Measurements from ENCODE around the gene FHOD3.
"Not testable (repeated sequence)": the region's sequence is repeated elsewhere in the genome, so short reads cannot be mapped to it uniquely, and the experiment has no call there.

Gene FHOD3

DNA sequence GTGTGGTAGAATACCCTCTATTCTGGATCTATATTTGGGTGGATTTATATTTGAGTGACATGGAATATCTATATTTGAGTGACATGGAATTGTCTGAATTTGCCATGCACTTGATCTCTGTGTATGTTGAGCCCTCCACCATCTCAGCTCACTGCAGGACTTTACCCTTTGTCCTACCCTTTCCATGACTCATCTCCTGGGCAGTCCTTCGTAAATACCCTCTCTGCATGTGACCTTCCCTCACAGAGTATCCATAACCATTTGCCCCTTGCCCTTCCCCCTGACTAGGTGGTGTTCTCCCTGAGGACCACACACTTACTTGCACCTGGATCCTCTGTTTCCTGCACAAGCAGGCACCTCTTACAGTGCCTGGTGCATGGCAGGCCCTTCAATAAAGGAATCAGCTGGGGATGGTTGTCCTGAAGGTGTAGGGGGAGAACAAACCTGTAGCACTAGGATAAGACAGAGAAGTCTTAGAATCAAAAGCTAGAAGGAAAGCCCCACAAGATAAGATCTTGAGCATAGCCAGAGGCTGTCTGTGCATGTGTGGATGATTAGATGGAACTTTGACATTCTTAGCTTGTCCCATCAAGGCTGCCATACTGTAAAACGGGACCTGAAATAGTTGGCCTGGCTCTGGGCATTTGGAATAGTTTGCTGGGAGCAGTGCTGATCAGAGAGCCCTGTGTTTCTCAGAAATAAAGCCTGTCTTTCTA lies 230.4 kb downstream of the FHOD3 start:
- DNase-seq = no peak

GRCh38 chr18:36529747-36530146 lies 232.2 kb downstream of the FHOD3 start:
- DNase-seq = no peak

DNA sequence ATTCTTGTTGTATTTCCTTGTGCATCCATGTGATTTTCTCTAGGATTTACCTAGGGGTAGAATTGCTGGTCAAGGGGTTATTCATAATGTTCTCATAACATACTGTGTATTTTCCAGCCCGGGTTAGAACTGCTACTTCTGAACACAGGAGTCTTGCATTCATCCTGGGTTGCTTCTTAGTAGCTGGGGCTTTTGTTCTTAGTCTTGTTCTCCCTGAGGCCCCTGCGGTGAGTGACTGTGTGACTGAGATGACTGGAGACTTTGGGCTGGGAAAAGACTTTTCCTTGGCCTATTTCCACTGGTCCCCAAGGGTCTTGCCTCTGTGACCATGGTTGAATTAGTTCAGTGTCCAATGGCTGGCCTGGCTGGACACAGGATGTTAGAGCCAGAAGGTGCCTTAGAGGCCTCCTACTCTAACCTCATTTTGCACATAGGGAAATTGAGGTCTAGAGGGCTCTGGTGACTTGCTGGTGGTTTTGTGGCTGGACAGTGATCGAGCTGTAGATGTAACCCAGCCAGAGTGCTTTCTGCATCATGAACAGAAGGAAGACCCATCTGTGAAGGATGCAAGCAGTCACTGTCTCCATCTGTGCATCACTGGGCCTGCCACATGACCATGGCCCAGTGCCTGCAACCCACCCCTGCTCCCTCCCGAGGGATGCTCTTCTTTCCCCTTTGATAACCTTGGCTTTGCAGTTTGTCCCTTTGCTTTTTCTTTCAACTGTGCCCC lies 233.3 kb downstream of the FHOD3 start:
- DNase-seq = no peak

- DNase-seq = no peak
These were observed 234.1 kb downstream of the FHOD3 start for GRCh38 chr18:36531636-36532035.

DNA sequence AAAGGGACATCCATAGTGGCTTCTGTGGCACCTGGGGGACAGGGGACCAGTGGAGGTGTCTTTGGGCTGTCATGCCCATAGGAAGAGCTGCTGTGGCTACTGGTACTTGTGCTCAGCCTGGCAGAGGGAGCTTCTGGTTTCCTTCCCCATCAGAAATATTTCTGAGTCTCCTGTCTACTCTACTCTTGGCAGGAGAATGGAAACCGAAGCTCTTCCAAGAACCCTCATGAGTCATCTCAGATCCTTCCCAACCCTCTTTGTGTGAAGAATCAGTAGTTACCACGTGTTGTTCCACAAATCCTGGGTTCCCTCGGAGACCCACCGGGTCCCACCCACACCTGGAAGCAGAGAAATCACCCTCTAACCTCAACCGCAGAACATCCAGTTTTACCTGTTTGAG lies 234.9 kb downstream of the FHOD3 start:
- no peak for DNase-seq

DNA sequence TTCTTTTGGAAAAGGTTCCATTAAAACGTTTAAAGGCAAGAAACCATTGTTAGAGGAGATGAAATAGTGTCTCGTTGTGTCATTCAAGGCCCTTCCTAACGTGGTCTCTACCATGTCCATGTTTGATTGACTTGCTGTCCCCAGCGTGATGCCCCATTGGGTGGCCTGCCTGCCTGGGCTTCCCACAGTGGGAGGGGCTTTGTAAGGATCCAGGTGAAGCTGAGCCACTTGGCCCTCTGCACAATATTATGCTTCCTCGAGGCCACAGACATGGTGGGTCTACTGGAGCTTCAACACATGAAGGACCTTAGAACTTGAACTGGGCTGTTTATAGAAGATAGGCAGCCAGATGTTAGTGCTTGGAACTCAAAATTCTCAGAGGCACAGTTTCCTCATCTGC lies 235.3 kb downstream of the FHOD3 start:
- DNase-seq = no peak

DNA sequence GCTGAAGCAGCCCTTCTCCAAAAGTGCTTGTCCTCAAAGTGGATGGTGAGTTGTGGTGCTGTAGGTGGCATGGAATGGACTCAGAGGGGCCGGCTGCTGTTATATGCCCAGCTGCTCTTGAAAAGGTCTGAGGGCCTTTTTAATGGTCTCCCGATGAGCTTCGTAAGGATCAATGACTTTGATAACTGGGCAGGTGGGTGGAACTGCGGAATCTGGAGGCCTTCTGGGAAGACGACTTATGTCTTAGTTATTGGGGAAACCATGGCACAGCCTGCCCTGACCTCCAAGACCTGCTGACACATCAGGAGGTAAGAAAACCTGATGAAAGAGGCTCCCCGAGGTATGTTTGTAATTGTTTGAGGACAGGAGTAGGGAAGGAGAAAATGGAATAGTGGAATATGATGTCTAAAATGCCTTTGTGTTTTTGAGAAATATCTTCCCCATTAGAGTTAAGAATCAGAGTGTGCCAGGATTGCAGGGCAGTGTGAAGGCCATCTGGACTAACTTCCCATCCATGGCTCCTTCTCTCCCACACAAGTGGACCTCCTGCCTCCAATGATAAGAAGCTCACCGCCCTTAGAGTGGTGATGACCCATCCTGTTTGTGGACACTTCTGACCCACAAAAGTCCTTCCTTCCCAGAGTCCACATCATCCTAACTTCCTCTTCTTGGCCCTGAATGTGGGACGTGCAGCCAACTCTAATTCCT lies 236.1 kb downstream of the FHOD3 start:
- no peak for DNase-seq

DNA sequence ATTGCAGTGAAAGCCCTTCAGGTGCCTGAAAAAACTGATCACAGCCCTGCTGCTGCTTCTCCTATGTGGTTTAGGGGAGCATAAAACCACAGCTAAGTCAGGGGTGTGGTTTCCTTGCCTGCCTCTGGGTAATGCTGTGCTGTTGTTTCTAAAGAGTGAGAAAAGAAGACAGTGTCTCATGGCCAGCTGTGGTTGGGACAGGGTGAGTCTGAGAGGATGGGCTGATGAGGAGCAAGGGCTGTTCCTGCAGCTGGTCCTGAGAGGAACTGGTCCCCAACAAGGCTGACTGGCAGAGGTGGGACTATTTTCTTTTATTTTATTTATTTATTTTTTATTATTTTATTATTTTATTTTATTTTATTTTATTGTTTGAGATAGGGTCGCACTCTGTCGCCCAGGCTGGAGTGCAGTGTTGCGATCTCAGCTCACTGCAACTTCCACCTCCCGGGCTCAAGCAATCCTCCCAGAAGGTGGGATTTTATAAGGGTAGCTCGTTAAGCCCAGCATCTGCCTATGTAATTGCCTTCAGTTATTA lies 236.7 kb downstream of the FHOD3 start:
- no peak for DNase-seq

DNA sequence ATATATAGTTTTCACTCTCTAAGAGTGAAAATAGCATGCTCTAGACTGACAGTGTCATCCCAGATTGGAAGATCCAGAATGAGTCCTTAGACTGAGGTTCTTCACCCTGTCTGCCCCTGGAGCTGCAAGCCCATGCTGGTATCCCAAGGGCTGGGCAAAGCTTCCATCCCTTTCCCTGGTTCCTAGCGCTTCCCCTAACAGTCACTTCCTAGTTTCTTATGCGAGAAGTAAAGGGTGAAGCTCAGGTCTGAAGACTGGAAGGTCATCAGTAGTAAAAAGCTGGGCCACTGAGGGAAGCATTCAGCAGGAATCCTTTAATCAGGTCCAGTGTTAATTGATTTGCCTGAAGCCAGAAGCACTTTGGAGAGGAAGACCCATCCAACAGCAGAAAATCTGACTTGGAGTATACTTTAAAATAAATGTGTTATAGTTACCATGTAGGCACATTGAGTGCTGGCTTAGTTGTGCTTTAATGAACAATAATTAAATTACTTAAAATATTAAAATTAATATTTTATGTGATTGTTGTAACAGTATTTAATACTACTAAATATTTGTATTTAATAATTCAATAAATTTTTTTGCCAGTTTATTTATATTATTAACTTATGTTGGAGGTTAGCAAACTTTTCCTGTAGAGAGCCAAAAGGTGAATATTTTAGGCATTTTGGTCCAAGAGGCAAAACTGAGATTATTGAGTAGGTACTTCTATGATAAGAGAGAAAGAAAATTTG lies 237.9 kb downstream of the FHOD3 start:
- DNase-seq = no peak

DNA sequence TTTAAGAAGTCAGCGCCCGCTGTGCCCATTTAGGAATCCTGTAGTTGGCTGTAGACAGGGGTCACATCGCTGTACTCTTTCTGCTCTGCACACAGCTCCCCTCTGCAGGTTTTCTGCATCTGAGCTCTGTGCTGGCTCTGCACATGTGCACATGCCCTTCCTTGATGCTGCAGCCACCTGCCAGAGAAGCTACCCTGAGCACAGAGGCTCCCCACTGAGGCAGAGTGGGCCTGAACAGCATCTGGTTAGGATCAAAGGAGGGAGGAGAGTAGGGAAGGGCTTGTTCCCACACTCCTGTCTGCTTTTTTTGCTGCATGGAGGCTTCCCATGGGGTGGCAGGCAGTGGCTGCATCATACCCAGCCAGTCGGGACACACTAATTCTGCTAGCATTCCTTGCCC lies 238.9 kb downstream of the FHOD3 start:
- DNase-seq = no peak

- no peak for DNase-seq
These were observed 239.8 kb downstream of the FHOD3 start for GRCh38 chr18:36537289-36537688.

- DNase-seq = no peak
These were observed 242.2 kb downstream of the FHOD3 start for GRCh38 chr18:36539674-36540231.

DNA sequence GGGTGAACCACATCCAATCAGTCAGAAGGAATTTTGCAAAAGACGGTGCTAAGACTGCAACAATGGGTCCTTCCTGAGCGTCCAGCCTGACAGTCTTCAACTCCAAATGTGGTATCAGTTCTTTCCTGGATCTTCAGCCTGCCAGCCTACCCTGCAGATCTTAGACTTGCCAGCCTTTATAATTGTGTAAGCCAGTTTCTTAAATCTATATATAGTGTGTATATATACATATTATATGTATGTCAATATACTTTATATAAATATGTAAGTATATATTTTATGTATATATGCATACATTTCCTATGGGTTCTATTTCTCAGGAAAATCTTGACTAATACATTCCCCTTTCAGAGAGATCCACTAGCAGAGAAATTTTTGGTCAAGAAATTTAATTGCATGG lies 245.5 kb downstream of the FHOD3 start:
- no peak for DNase-seq

GRCh38 chr18:36543991-36544725 lies 246.6 kb downstream of the FHOD3 start:
- no peak for DNase-seq

GRCh38 chr18:36545821-36546427 lies 248.4 kb downstream of the FHOD3 start:
- no peak for DNase-seq

DNA sequence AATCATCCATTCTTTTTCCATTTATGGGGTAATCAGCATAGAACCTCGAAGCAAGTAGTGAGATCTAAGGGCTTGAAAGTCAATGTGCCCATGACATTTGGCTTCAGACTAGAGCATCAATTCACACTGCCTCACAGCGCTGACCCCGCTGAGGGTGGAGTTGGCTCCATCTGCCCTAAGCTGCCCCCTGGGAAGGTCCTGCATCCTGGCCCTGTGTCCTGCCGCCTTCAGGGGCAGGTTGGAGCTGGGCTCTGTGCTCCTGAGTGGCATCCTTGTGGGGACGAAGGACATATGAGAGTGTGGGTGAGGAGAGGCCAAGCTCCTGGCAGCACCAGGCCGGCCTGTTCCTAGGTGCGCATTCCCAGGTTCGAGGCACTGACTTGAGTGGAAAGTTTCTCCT lies 249.4 kb downstream of the FHOD3 start:
- no peak for DNase-seq

DNA sequence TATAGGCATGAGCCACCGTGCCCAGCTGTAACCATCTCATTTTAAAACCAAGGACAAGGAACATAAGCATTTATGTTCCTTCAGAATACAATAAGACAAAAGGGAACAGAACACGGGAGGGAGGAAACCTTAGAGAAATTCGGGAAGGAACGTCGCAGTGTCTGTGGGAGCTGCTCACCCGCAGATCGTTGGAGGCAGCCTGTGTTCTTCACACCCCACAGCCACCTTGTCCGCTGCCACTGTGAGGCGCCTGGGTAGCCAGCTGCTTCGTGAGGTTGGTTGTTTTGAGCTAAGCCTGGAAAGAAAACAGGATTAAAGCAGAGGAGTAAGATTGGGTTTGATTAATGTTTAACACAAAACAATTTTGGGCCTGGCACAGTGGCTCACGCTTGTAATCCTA lies 250.0 kb downstream of the FHOD3 start:
- no peak for DNase-seq

GRCh38 chr18:36551274-36551673 lies 253.8 kb downstream of the FHOD3 start:
- DNase-seq = not testable (repeated sequence)

DNA sequence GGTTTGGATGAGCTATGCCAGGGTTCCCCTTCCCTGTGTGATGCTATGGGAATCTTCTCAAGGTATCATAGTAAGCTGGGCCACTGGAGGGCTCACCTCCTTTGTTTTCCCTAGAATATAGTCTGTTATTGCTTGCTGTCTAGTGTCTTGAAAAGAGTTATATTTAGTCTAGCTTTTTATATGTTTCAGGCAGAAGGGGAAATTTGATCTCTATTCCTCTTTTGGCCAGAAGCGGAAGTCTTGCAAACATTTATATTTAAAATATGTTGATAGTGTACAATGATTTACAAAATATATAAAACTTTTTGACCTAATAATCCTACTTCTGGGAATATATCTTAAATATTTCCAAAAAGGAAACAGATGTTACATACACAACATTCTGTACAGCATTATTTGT lies 260.7 kb downstream of the FHOD3 start:
- DNase-seq = no peak

DNA sequence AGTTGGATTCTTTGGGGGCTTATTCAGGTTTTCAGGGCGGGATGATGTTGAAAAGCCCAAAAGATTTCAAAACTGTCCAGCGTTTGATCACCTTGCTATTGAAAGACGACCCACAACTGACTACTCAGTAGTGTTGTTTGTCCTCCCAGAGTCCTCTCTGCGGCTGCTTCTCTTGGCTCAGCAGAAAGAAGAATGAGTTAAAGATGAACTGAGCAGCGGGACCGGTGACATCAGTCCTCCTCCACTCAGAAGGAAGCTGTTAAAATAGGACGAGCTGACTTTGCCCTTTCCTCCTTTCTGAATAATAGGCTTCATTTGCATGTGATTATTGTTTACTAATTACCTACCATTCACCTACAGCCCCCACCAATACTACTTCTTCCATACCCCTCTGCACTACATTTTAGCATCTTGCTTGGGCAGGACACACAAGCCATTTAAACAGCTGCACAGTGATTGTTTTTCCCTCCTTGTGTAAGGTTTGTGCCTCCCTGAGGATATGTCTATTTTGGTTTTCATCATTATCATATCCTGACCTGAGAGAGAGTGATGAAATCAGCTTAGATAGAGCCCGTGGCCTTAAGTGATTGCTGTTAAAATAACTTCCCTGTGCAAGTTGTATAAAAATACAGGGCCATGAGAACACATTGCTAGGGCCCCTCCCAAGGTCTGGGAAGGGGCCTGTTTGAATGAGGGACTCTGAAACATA lies 261.8 kb downstream of the FHOD3 start:
- no peak for DNase-seq

GRCh38 chr18:36560187-36560586 lies 262.7 kb downstream of the FHOD3 start:
- no peak for DNase-seq

Measured in inflammatory macrophage (primary cell).